Lung (tissue), 12 donors: ENCODE measurements around the gene DDIT4. TPM values are rescaled to one million over a fixed set of nuclear protein-coding genes. Genes with fewer than 3 reads are reported as not detected.

Experiments
- ATAC-seq: fragments of 200-7000 bp; cut with Tn5 transposase; one replicate; pipeline ENCODE4 v1.9.1; 2020; ENCODE audit warnings: moderate number of reproducible peaks; ENCODE audit not compliant: insufficient read depth, low FRiP score
- DNase-seq, 3 donors: peaks; one replicate each; pipeline ENCODE4 v3.0.0-alpha.2; 2013 to 2017
- H3K27ac ChIP-seq, 2 donors: one replicate each; pipeline ENCODE4 v1.5.1; 2013; ENCODE audit warnings: mild to moderate bottlenecking in 2 of 2, moderate library complexity in 2 of 2, control low read depth in 1 of 2, inconsistent platforms in 1 of 2, low read depth in 1 of 2, low read length in 1 of 2
- H3K27me3 ChIP-seq, 3 donors: one replicate each; pipeline ENCODE4 v1.5.1; 2013; ENCODE audit warnings: low read length in 2 of 3; ENCODE audit not compliant: control insufficient read depth in 3 of 3, insufficient read depth in 3 of 3
- H3K36me3 ChIP-seq, 4 donors: one replicate each; pipeline ENCODE4 v1.5.1; 2013; ENCODE audit warnings: low read length in 4 of 4, mild to moderate bottlenecking in 1 of 4, moderate library complexity in 1 of 4; ENCODE audit not compliant: control insufficient read depth in 4 of 4, insufficient read depth in 4 of 4
- H3K4me1 ChIP-seq, 5 donors: one replicate each; pipeline ENCODE4 v1.5.1; 2013; ENCODE audit warnings: low read length in 5 of 5, mild to moderate bottlenecking in 2 of 5, moderate library complexity in 1 of 5; ENCODE audit not compliant: control insufficient read depth in 5 of 5, insufficient read depth in 5 of 5
- H3K4me3 ChIP-seq: one replicate; pipeline ENCODE4 v1.5.1; 2013; ENCODE audit warnings: mild to moderate bottlenecking, control low read depth, moderate library complexity
- H3K9ac ChIP-seq, 2 donors: one replicate each; pipeline ENCODE4 v1.5.1; 2013; ENCODE audit warnings: low read length in 2 of 2, control low read depth in 1 of 2; ENCODE audit not compliant: insufficient read depth in 1 of 2
- H3K9me3 ChIP-seq, 4 donors: one replicate each; pipeline ENCODE4 v1.5.1; 2013; ENCODE audit warnings: low read length in 3 of 4, mild to moderate bottlenecking in 1 of 4, moderate library complexity in 1 of 4; ENCODE audit not compliant: control insufficient read depth in 4 of 4, insufficient read depth in 3 of 4
- WGBS, 2 donors: extraction: QIAGEN DNeasy Blood & Tissue Kit; methylation state at CpG; one replicate each; pipeline ENCODE4 v1.1.7; 2013; 5-methylcytosine and 5-hydroxymethylcytosine counted together
- polyA plus RNA-seq, 2 donors: library from polyadenylated mRNA; stranded (reverse); fragments of 200-250 nt; gene quantifications; one replicate each; pipeline ENCODE4 v1.2.1, GENCODE V29; 2013
- total RNA-seq, 2 donors: library from RNA; depleted of rRNA in 1 of 2; stranded (reverse); fragments of >200 nt in 1 of 2; gene quantifications; one replicate each; pipeline ENCODE4 v1.2.1, GENCODE V29; 2014 to 2021
- TF ChIP-seq, protein P1 (sequence below): IDR thresholded peaks from 2 replicates; pipeline ENCODE4 v1.5.1; 2012; ENCODE audit warnings: mild to moderate bottlenecking; ENCODE audit errors: control extremely low read depth, extremely low read depth
- donor health status: control.
- donor health status: control.
- donor health status: Bipolar disorder and iron deficiency.
- donor health status: healthy.
- donor health status: DM: yes; HTN: yes; CAD: no.

Gene DDIT4
- total and polyA plus RNA-seq, 4 donors = 55.3 to 190 (median 171) TPM

- WGBS, 2 donors = 83 to 94% methylated on average over 3 of the region's 3 CpGs
- no peak for ATAC-seq
- Histone ChIP-seq H3K27me3 (no peaks in the 10 kb centered on the region), H3K4me1 (peaks cover 0 to 1% (median 0%) of the 10 kb centered on the region in 5 donors), H3K4me3 (no peak overlapping the region), H3K27ac (no peak overlapping the region), H3K9me3 (no peaks in the 10 kb centered on the region), H3K9ac (no peak overlapping the region), H3K36me3 (no peaks in the 10 kb centered on the region)
- TF ChIP-seq, protein P1, sequence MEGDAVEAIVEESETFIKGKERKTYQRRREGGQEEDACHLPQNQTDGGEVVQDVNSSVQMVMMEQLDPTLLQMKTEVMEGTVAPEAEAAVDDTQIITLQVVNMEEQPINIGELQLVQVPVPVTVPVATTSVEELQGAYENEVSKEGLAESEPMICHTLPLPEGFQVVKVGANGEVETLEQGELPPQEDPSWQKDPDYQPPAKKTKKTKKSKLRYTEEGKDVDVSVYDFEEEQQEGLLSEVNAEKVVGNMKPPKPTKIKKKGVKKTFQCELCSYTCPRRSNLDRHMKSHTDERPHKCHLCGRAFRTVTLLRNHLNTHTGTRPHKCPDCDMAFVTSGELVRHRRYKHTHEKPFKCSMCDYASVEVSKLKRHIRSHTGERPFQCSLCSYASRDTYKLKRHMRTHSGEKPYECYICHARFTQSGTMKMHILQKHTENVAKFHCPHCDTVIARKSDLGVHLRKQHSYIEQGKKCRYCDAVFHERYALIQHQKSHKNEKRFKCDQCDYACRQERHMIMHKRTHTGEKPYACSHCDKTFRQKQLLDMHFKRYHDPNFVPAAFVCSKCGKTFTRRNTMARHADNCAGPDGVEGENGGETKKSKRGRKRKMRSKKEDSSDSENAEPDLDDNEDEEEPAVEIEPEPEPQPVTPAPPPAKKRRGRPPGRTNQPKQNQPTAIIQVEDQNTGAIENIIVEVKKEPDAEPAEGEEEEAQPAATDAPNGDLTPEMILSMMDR = no peak
- DNase-seq = no peak
Measured at GRCh38 chr10:72283131-72283530, 9.4 kb downstream of the DDIT4 start.

- no peak overlapping the region for H3K4me3 ChIP-seq
- no peak overlapping the region for H3K27ac ChIP-seq
- peaks cover 0 to 1% (median 0%) of the 10 kb centered on the region in 5 donors for H3K4me1 ChIP-seq
- H3K9ac ChIP-seq = no peak overlapping the region
- no peaks in the 10 kb centered on the region for H3K27me3 ChIP-seq
- 68 to 71% methylated on average over 14 of the region's 14 CpGs for WGBS, 2 donors
- H3K9me3 ChIP-seq = no peaks in the 10 kb centered on the region
- no peak for ATAC-seq
- TF ChIP-seq, protein P1 = no peak
- no peaks in the 10 kb centered on the region for H3K36me3 ChIP-seq
- no peak for DNase-seq
Measured at GRCh38 chr10:72285972-72286521, 12.3 kb downstream of the DDIT4 start.

GRCh38 chr10:72291019-72291532 lies 17.4 kb downstream of the DDIT4 start:
- no peaks in the 10 kb centered on the region for H3K9me3 ChIP-seq
- ATAC-seq = no peak

More at GRCh38 chr10:72291019-72291532, 17.4 kb downstream of the DDIT4 start:
- Histone ChIP-seq H3K4me1 (no peaks in the 10 kb centered on the region), H3K27me3 (no peaks in the 10 kb centered on the region), H3K9ac (no peak overlapping the region), H3K4me3 (no peak overlapping the region), H3K27ac (no peak overlapping the region), H3K36me3 (no peaks in the 10 kb centered on the region)
- TF ChIP-seq, protein P1 = no peak
- WGBS, 2 donors = 91 to 94% methylated on average over 4 of the region's 4 CpGs
- no peak for DNase-seq
